ENCODE measurements around the gene MTG2.
"Not testable (repeated sequence)": the region's sequence is repeated elsewhere in the genome, so short reads cannot be mapped to it uniquely, and the experiment has no call there.

The MTG2 gene

DNA sequence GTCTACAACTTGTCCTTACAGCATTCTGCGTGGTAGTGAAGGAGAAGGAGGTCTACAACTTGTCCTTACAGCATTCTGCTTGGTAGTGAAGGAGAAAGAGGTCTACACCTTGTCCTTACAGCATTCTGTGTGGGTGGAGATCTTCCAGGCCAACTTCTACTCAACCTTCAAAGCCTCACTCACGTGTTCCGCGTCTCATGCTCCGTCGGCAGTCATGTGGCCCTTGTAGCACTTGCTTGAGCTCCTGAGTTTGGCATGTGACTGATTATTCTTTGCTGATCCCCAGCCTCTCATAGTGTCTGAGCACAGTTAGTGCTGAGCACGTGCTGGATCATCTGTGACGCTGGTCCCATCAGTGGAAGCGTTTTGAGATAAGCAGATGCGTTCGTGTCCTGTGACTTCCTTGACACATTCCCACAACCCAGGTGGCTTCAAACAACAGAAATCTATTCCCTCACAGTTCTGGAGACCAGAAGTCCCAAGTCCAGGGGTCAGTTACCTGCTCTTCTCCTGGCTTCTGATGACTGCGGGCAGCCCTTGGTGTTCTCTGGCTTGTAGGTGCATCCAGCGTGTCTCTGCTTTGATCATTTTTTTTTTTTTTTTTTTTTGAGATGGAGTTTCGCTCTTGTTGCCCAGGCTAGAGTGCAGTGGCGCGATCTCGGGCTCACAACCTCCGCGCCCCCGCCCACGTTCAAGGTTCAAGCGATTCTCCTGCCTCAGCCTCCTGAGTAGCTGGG, 36.6 kb upstream of the MTG2 start:
- no peak for DNase-seq

DNA sequence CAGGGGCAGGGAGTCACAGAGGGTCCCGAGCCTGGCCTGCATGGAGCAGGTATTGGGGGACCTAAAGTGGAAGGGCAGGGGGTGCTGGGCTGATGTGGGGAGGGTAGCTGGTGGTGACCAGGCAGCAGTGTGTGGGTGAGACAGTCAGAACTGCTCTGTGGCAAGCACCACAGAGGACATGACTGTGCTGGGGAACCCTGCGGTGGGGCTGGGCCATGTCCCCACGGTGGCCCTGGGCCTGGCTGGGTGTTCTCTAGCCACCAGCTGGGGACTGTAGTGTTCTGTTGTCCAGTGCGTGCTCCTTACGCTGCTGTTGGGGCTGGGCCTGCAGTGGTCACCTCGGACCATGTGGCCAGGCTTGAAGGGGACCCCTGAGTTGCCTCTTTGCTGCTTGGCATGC, 35.7 kb upstream of the MTG2 start:
- DNase-seq, result no peak

DNA sequence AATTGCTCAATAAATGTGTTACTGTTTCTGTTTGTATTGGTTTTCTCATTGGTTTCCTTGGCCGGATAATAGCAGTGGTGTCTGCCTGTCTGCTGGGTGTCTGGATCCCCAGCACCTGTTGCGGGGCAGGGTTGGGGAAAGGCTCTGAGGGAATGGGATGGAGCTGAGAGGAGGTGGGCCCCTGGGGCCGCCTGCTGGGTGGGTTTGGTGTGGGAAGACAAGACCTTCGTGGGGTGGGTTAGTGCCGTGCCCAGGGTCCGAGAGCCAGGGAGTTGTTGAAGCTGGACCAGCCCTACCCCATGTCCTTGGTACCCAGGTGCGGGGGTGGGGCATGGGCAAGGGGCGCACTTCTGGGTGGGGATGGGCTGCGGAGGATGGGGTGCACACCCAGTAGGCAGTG, 35.3 kb upstream of the MTG2 start:
- no peak for DNase-seq

DNA sequence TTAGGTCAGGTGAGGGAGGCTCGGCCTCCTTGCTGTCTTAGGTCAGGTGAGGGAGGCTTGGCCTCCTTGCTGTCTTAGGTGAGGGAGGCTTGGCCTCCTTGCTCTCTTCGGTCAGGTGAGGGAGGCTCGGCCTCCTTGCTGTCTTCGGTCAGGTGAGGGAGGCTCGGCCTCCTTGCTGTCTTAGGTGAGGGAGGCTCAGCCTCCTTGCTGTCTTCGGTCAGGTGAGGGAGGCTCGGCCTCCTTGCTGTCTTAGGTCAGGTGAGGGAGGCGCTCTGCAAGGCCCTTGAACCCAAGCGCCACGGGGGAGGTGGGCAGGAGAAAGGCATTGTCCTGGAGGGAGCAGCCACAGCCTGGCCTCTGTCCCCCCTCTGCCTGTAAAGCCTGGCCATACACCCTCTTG, 34.4 kb upstream of the MTG2 start:
- not testable (repeated sequence) for DNase-seq

DNA sequence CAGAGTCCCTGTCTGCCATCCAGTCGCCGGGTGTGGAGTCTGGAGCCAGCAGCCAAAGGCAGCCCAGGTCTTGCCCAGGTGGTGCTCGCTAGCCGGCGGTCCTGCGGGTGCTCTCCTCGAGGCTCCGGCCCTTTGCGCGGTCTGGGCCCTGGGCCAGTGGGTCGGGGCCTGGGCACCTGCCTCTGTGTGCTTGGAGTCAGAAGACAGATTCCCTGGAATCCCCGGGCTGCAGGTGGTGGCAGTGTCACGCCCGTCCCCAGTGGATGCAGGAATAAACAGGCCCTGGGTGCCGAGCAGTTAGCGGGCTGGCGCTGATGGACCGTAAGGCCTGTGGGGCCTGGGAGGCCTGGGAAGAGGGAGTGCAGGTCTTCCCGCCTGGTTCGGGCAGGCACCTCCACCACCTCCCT, 33.9 kb upstream of the MTG2 start:
- no peak for DNase-seq

DNA sequence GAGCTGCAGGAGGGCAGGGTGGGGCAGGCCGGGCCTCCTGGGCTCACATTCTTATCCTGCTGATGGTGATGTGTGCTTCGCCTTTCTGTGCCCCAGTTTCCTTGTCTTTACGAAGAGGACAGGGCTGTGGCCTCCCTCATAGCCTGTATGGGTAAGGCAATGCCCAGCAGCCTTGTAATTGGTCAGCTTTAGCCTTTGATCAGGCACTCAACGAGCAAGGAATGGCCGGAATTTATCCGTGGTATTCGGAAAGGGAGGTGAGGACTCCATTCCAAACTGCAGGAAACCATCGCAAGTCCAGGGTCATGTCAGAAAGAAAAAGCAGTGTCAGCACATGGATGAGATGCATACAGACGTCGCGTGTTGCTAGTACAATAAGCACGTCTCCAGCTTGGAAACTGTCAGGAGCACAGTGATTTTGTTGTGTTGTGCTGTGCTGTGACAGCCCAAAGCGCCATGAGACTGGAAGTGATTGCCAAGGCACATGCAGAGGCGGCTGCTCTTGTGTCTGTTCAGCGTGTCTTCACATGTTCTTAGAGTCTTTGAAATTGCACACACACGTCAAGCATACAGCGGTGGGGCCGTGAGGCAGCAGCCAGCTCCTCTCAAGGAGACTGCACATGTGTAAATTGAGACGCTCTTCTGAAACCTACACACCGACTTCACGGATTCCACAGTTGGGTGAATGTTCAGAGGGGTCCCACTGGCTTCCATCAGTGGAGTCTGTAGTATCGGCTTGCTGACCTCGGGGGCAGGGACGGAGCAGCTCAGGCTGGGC, 33.1 kb upstream of the MTG2 start:
- no peak for DNase-seq

DNA sequence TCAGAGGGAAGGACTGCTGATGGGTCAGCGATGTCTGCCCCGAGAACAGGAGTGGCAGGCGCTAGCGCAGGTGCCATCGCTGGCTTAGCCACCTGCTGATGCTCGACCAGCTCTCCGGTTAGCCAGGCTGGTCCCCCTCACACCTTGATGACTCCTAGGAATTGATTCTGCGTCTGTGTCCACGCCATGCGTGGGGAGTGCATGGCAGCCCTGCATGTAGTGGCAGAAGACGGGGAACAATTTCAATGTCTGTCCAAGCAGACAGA, 32.6 kb upstream of the MTG2 start:
- DNase-seq, result no peak

DNA sequence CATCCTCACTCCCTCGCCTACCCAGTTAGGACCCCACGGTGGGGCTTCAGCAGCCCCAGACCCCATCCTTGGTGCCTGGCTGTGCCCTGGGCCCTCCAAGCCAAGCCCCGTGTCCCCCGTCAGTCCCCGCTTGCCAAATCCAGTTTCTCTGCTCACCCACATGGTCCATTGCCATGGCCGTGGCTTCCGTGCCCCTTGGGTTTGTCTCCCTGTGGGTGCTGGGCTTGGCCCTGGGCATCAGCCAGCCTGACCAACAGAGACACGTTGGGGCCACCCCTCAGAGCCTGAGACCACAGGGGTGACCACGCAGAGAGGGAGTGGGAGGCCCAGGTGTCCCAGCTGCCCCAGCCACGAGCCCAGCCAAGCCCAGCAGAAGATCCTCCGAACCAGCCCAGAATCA, 31.6 kb upstream of the MTG2 start:
- DNase-seq, result no peak

DNA sequence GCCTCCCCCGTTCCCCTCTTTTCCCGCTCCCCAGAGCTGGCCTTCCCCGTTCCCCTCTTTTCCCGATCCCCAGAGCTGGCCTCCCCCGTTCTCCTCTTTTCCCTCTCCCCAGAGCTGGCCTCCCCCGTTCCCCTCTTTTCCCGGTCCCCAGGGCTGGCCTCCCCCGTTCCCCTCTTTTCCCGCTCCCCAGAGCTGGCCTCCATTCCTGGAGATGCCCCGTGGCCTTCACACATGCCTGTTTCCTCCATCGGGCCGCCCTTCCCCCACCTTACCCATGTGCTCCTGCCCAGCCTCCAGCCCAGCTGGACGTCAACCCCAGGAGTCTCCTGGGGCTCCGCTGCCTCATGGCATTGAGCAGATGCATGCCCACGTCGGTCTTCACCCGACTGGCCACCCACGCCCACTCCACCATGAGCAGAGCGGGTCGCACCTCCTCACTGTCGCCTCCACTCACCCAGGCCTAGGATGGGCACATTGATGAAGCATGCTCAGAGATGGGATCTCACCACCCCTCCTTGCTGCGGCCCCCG, 30.9 kb upstream of the MTG2 start:
- DNase-seq, result no peak

DNA sequence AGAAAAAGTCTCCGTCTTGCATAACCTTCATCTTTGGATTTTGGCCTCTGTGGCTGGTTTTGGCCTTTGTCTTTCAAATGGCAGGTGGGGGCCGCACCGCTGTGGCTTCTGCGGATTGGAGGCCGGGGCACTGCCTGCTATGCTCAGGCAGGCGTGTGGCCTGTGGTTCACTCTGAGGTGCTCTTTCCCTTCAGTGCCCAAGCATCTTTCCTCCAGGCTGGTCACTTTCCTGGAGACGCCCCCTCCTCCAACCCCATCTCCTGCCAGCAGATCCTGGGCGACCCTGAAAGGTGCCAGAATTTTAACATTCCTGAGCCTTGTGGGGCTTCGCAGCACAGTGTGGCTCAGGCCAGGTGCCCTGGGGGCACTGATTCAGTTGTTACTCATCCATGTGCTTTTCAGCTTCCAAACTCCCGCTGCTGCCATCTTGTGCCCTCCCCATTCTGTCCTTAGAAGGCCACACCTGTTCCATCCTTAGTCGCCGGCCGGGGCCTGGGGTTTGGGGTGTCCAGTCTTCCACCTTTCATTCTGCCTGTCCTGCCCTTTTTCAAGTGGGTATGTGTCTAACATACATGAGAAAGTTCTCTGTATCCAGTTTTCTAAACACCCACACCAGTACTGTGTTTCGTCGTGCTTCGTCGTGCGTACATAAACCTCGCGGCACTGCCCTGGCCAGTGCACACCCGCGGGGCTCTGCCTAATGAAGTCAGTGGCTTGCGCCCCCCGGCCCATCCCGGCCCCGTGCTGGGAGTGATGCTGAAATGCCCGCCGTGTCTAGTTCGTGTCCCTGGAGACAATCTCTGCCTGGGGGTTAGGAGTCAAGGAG, 27.2 kb upstream of the MTG2 start:
- no peak for DNase-seq

DNA sequence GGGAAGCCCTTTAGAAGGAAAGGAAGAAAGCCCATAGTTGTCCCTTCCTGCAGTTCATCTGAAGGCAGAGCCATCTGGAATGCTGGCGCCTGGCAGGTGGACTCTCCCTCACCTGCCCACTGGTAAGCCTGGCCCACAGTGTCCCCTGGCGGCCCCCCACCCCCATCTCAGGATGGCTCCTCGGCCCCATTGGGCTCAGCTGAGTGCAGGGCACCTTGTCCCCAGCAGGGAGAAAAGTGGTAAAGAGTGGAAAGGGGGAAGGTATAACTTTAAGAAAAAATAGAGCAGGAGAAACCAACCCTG, 26.6 kb upstream of the MTG2 start:
- no peak for DNase-seq

DNA sequence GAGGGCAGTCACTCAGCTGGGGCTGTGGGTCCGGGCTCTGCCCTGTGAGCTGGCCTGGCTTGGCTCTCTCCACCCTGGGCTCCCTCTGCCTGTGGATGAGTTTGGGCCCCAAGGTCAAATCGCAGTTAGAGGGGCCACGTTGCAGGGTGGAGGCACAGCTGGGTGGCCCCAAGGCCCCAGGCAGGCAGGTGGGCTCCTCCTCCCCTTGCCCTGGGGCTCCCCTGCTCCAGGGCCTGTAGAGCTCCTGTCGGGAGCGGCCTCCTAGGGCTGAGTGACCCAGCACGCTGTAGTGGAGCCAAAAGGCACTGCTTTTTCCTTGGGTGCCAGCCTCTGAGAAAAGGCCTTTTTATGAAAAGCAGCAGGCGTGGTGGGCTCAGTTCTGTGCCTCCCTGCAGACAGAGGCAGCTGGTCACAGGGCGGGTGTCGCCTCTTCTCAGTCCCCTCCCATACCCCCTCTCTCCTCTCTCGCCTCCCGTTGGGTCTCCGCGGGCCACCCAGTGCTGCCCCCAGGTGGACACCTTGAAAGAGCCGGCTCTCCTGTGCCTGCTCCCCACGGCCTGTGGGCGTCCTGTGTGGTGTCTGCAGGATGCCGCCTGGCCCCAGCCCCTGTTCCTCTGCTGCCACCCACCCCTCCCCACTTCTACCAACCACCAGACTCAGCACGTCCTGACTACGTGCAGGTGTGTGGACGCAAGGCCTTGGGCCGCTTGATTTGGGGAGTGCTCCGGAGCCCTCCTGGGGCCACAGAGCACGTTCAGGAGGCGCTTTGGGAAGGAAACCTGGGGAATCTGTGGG, 26.0 kb upstream of the MTG2 start:
- no peak for DNase-seq

DNA sequence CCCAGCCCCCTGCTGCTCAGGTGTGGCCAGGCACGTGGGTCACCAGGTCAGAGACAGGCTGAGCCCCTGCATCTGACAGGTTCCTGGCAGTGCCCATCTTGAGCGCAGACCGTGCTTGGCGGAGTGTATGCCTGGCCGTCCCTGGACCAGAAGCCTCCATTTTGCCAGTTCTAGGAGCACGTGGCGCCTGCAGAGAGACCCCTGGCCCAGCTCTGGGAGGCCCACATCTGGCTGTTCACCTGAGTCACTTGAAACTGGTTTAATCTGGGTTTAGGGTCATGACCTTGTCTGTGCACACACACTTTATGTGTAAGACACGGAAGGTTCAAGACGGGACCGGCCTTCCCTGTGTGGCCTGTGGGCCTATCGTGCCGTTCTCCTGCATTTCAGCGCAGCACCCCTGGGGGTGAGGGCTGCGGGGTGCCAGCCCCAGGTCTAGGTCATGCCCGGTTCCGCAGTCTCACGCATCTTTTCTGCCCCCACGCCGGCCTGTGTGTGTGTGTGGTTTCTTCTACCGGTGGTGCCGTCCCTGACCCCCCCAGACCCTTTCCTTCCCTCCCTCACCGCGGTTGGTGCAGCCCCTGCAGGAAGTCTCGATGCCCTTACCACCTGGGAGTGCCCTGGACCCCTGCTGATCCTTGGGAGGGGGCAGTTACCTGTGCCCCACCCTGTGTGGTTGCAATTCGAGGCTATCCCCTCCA, 25.3 kb upstream of the MTG2 start:
- no peak for DNase-seq

DNA sequence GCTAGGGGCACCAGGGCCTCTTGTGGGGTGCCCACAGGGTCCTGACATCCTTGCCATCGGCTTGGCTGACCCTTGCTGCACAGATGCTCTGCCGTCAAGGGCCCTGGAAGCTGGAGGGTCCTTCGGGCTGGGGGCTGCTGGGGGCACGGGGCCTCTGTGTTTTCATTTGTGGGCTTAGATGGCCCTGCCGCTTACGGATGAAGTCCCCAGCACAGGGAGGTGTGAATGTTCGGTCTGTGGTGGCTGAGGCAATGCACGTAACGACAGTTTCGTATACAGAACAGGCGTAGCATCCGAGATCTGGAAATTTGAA, 24.8 kb upstream of the MTG2 start:
- no peak for DNase-seq

DNA sequence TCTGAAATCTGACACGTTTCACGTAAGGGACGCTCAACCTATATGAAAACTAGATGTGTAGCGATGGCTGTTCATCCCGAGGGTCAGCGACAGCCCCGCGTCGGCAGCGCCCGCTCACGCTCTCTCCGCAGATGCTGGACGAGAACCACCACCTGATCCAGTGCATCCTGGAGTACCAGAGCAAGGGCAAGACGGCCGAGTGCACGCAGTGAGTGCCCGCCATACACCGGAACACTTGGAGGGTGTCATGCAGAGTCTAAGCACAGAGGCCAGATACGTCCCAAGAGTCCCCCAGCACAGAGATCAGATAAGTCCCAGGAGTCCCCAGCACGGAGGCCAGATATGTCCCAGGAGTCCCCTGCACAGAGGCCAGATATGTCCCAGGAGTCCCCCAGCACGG, 24.3 kb upstream of the MTG2 start:
- DNase-seq, result no peak

DNA sequence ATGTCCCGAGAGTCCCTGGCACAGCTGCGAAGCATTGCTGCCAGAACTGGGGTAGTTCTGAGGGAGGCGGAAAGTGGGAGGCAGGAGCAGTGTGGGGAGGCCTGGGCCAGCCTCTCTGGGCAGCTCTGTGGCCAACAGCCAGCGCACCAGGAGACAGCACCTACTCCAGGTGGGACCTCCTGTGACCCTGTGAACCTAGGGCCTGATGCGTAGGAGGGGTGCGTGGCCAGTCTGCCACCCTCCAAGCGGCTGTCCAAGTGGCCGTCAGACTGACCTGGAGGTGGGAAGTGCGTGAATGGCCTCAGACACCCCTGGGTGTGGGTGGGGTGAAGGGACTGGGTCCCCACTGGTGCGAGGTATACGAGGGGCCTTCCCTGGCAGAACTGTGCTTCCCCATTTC, 23.8 kb upstream of the MTG2 start:
- DNase-seq, result no peak

DNA sequence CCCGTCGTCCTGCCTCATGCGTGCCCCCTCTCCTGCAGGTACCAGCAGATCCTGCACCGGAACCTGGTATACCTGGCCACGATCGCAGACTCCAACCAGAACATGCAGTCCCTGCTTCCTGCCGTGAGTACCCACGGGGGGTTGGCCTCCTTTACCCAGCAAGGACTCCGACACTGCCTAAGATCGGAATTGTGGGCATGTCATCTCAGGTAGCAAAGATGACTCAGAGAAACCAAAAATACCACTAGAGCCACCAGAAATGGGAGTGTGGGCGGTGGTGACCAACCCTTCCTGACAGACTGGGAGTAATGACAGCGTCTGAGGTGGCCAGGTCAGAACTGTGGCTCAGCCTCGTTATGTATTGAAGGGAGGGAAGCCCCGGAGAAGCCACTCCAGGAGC, 23.0 kb upstream of the MTG2 start:
- no peak for DNase-seq

DNA sequence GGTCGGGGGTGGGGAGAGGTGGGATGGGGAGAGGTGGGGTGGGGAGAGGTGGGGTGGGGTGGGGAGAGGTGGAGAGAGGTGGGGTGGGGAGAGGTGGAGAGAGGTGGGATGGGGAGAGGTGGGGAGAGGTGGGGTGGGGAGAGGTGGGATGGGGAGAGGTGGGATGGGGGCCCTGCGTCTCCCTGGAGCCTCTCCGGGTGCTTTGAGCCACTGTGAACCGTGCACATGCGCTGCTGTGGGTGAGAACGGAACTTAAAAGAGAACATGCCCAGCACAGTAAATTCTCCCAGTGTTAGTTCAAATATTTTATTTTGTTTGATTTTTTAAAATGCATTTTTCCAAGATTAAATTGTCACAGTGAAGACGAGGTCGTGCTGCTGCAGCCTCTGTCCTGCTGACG, 22.6 kb upstream of the MTG2 start:
- DNase-seq, result no peak

DNA sequence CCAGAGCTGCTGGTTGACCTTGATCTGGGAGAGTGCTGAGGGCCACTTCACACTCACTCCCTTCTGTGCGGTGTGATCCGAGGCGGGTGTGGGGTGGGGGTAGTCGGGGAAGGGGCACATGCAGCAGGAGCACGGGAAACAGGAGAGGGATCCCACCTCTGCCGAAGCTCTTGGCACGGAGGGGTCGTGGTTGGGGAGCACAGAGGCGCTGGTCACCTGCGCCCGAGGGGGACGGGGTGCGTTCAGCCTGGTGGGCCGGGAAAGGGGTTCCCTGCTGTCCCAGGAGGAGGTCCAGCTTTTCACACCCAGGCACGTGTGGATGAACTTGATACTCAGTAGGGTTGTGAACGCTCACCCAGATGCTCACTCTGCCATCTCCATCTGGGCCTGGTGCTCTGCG, 22.0 kb upstream of the MTG2 start:
- no peak for DNase-seq

DNA sequence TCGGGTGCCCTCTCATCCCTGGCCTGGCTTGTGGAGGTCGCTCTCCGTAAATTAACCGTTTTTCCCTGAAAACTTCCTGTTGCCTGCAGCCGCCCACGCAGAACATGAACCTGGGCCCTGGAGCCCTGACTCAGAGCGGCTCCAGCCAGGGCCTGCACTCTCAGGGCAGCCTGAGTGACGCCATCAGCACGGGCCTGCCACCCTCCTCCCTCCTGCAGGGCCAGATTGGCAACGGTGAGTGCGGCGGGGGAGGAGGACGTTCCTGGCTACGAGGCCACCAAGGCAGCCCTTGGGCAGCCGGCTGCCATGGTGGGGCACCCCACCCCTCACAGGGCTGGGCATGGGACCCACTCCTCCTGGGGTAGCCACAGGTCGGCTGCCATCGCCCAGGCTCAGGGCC, 21.5 kb upstream of the MTG2 start:
- DNase-seq, result no peak

DNA sequence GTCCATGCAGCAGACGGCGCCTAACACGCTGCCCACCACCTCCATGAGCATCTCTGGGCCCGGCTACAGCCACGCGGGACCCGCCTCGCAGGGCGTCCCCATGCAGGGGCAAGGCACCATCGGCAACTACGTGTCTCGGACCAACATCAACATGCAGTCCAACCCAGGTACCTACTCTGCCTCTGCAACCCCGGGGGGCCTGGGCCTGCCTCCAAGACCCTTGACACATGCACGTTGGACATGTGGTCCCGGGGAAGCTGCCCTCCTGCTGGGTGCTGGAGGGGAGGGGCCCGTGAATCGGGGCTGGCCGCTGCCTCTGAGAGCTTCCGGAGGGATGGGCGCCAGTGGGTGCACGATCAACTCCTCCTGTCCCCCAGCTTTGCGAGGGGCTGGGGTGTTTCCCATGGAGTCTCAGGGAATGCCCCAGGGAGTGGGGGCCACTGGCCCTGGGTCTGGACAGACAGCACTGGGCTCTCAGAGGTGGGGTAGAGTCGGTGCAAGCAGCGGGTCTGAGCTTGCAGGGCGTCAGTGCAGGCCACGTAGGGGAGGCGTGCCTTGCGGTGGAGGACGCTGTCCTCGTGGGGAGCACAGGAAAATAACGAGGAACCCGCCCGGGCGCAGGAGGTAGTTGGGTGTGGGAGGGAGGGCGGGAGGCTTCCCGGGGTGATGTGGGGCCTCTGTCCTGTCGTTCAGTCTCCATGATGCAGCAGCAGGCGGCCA, 19.9 kb upstream of the MTG2 start:
- DNase-seq, result no peak

DNA sequence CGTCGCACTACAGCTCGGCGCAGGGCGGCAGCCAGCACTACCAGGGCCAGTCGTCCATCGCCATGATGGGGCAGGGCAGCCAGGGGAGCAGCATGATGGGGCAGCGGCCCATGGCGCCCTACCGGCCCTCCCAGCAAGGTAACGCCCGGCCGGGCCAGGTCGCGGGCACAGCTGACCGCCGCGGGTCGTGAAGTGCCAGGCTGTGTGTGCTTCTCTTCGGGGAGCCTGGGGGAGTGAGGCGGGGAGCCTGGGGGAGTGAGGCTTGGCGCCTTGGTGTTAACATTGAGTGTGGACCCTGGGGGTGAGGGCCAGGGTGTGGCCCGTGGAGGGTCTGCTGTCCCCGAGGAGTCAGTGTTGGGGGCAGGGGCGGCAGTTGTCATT, 19.4 kb upstream of the MTG2 start:
- no peak for DNase-seq
